Lower leg skin (tissue), 4 donors: Measurements from ENCODE around the gene ROS1. TPM values are rescaled to one million over a fixed set of nuclear protein-coding genes. Genes with fewer than 3 reads are reported as not detected.

Experiments used
- DNase-seq, 2 donors: peaks; one replicate each; pipeline ENCODE4 v3.0.0-alpha.2; 2019; ENCODE audit warnings: low spot score in 2 of 2
- H3K4me3 ChIP-seq: fragments of 200-600 bp; sonication (generic); 2 replicates; pipeline ENCODE4 v1.5.1; 2017; ENCODE audit warnings: mild to moderate bottlenecking, low read depth; ENCODE audit not compliant: poor library complexity, severe bottlenecking
- CTCF ChIP-seq, 3 donors: fragments of 450-650 bp; IDR thresholded peaks; one replicate each; pipeline ENCODE4 v1.5.1; 2016; ENCODE audit warnings: antibody characterized with exemption in 3 of 3, mild to moderate bottlenecking in 3 of 3, moderate library complexity in 2 of 3
- POLR2A ChIP-seq, 2 donors: fragments of 450-650 bp; IDR thresholded peaks; one replicate each; pipeline ENCODE4 v1.6.1; 2016 to 2017; ENCODE audit warnings: antibody characterized with exemption in 2 of 2, mild to moderate bottlenecking in 1 of 2, moderate library complexity in 1 of 2
- WGBS, 2 donors: methylation state at CpG; one replicate each; pipeline ENCODE4 v1.1.5; 2018; 5-methylcytosine and 5-hydroxymethylcytosine counted together
- intact Hi-C: fragments of 100-400 bp; cut with DNase I; formaldehyde crosslinking; loops from one replicate; pipeline ENCODE4 v1.15.0; 2023; ENCODE audit warnings: low total_unique reads
- total RNA-seq, 4 donors: library from RNA; depleted of rRNA; stranded (reverse); fragments of >200 nt; gene quantifications; one replicate each; pipeline ENCODE4 v1.1.0, GENCODE V29; 2016

ROS1 gene
- total RNA-seq, 4 donors from 2014 or later: 0.11 to 1.3 (median 0.78) TPM

- no peak overlapping the region for H3K4me3 ChIP-seq
- no peak for DNase-seq
- TF ChIP-seq POLR2A (IDR thresholded peaks at IDR 0.05): no peak
- TF ChIP-seq CTCF (IDR thresholded peaks at IDR 0.05): no peak
- WGBS, 2 donors: 65 to 73% methylated on average over 5 of the region's 5 CpGs
- intact Hi-C loops: no loop called here
These were observed 150.0 kb downstream of the ROS1 start for GRCh38 chr6:117275711-117276110.

GRCh38 chr6:117275205-117275604 is 150.5 kb downstream of the ROS1 start:
- intact Hi-C loops: no loop called here
- WGBS, 2 donors: 90 to 91% methylated on average over 9 of the region's 9 CpGs
- no peak overlapping the region for H3K4me3 ChIP-seq
- DNase-seq: no peak
- TF ChIP-seq CTCF (IDR thresholded peaks at IDR 0.05): no peak
- TF ChIP-seq POLR2A (IDR thresholded peaks at IDR 0.05): no peak

GRCh38 chr6:117272891-117273290 is 152.9 kb downstream of the ROS1 start:
- H3K4me3 ChIP-seq: no peak overlapping the region
- TF ChIP-seq POLR2A (IDR thresholded peaks at IDR 0.05) (no peak), CTCF (IDR thresholded peaks at IDR 0.05) (no peak)
- WGBS, 2 donors: 29 to 36% methylated on average over 1 of the region's 1 CpG
- intact Hi-C loops: no loop called here
- no peak for DNase-seq

GRCh38 chr6:117272032-117272866 is 153.5 kb downstream of the ROS1 start:
- intact Hi-C loops: no loop called here
- DNase-seq: no peak
- 15 to 16% methylated on average over 8 of the region's 8 CpGs for WGBS, 2 donors
- H3K4me3 ChIP-seq: no peak overlapping the region
- TF ChIP-seq POLR2A (IDR thresholded peaks at IDR 0.05) (no peak), CTCF (IDR thresholded peaks at IDR 0.05) (no peak)

GRCh38 chr6:117270843-117271507 is 154.8 kb downstream of the ROS1 start:
- WGBS, 2 donors: 3 to 13% methylated on average over 8 to 27 of the region's 48 CpGs
- TF ChIP-seq POLR2A (IDR thresholded peaks at IDR 0.05) (no peak), CTCF (IDR thresholded peaks at IDR 0.05) (no peak)
- intact Hi-C loops: no loop called here
- DNase-seq: no peak
- peak overlapping the region; percentile 24 for H3K4me3 ChIP-seq
